Testis (tissue), 5 donors: ENCODE results near the gene AFP. TPM values are rescaled to one million over a fixed set of nuclear protein-coding genes. Genes with fewer than 3 reads are reported as not detected.
"Not testable (repeated sequence)": the region's sequence is repeated elsewhere in the genome, so short reads cannot be mapped to it uniquely, and the experiment has no call there.

Experiments
- DNase-seq: peaks from one replicate; pipeline ENCODE4 v3.0.0-alpha.2; 2019
- H3K27ac ChIP-seq, 2 donors: fragments of 200-600 bp; sonication (generic); one replicate each; pipeline ENCODE4 v1.5.1; 2019
- H3K27me3 ChIP-seq: fragments of 200-600 bp; sonication (generic); one replicate; pipeline ENCODE4 v1.5.1; 2019
- H3K36me3 ChIP-seq: fragments of 200-600 bp; sonication (generic); one replicate; pipeline ENCODE4 v1.5.1; 2017; ENCODE audit warnings: low read depth; ENCODE audit errors: missing control alignments
- H3K4me1 ChIP-seq: fragments of 200-600 bp; sonication (generic); one replicate; pipeline ENCODE4 v1.5.1; 2019
- H3K4me3 ChIP-seq, 2 donors: fragments of 200-600 bp; sonication (generic); one replicate each; pipeline ENCODE4 v1.5.1; 2017 to 2019
- H3K9me3 ChIP-seq: fragments of 200-600 bp; sonication (generic); one replicate; pipeline ENCODE4 v1.5.1; 2017
- CTCF ChIP-seq, 3 experiments: fragments of 450-650 bp in 2 of 3; fragments of 200-600 bp in 1 of 3; sonication (generic) in 1 of 3; IDR thresholded peaks; one replicate each; pipeline ENCODE4 v1.5.1; 2016 to 2019; ENCODE audit warnings: antibody characterized with exemption in 3 of 3, mild to moderate bottlenecking in 2 of 3, moderate library complexity in 1 of 3
- POLR2A ChIP-seq: fragments of 450-650 bp; IDR thresholded peaks from one replicate; pipeline ENCODE4 v1.6.1; 2017; ENCODE audit warnings: antibody characterized with exemption, mild to moderate bottlenecking, moderate library complexity
- WGBS, 2 donors: methylation state at CpG; one replicate each; pipeline ENCODE4 v1.1.5; 2018; 5-methylcytosine and 5-hydroxymethylcytosine counted together
- intact Hi-C: fragments of 100-400 bp; cut with DNase I; formaldehyde crosslinking; loops from one replicate; pipeline ENCODE4 v1.15.1; 2023; ENCODE audit warnings: low total_unique reads
- long read RNA-seq, 2 donors: transcript quantifications; one replicate each; lab custom pipeline, GENCODE V29; 2026
- polyA plus RNA-seq: library from polyadenylated mRNA; stranded (reverse); fragments of 350-450 nt; fragmentation: Illumina TruSeq; extraction: RNeasy Lipid Tissue Mini Kit (QIAGEN cat#74804); gene quantifications from one replicate; pipeline ENCODE4 v1.2.3, GENCODE V29; 2014; ENCODE audit warnings: low read depth, low replicate concordance; ENCODE audit not compliant: insufficient read depth
- total RNA-seq, 2 donors: library from RNA; depleted of rRNA; stranded (reverse); fragments of >200 nt; gene quantifications; one replicate each; pipeline ENCODE4 v1.2.3, GENCODE V29; 2016

Gene AFP
- total RNA-seq (not detected), polyA plus RNA-seq (0.16 TPM)
- long read RNA-seq, donor 1, result 0 reads
- long read RNA-seq, donor 2, partial matches to known transcripts, result 0 of 1 reads
- long read RNA-seq, donor 2, other reads (novel, unspliced or antisense), result 0 of 1 reads

GRCh38 chr4:73435984-73436383 is at the start of gene AFP:
AFP (plus strand) TSS chr4:73436221; CDS start chr4:73436263, 42 bp downstream.
- Histone ChIP-seq H3K9me3 (no peaks in the 10 kb centered on the region), H3K4me3 (no peak within 1 kb of the TSS), H3K36me3 (no peaks in the 10 kb centered on the region), H3K27ac (no peak within 1 kb of the TSS), H3K27me3 (no peaks in the 10 kb centered on the region), H3K4me1 (no peaks in the 10 kb centered on the region)
- 49 to 62% methylated on average over 1 of the region's 1 CpG for WGBS, 2 donors
- TF ChIP-seq POLR2A, result no peak
- TF ChIP-seq CTCF (IDR thresholded peaks at IDR 0.05), result no peak
- intact Hi-C loops, result no loop called here
- no peak for DNase-seq

GRCh38 chr4:73387552-73387951 is 48.5 kb upstream of the AFP start:
- Histone ChIP-seq H3K4me3 (no peak overlapping the region), H3K4me1 (no peaks in the 10 kb centered on the region), H3K27ac (no peak overlapping the region), H3K36me3 (no peaks in the 10 kb centered on the region), H3K27me3 (no peaks in the 10 kb centered on the region), H3K9me3 (no peaks in the 10 kb centered on the region)
- intact Hi-C loops, result no loop called here
- TF ChIP-seq POLR2A, result no peak
- no peak for TF ChIP-seq CTCF (IDR thresholded peaks at IDR 0.05)
- no peak for DNase-seq

GRCh38 chr4:73388887-73389286 is 47.1 kb upstream of the AFP start:
- H3K4me3 ChIP-seq, result no peak overlapping the region
- H3K9me3 ChIP-seq, result no peaks in the 10 kb centered on the region
- H3K36me3 ChIP-seq, result no peaks in the 10 kb centered on the region
- no peak overlapping the region for H3K27ac ChIP-seq
- intact Hi-C loops, result no loop called here
- no peaks in the 10 kb centered on the region for H3K27me3 ChIP-seq
- TF ChIP-seq POLR2A, result no peak
- no peak for TF ChIP-seq CTCF (IDR thresholded peaks at IDR 0.05)
- no peak for DNase-seq
- WGBS, 2 donors, result 49 to 69% methylated on average over 1 of the region's 1 CpG
- H3K4me1 ChIP-seq, result no peaks in the 10 kb centered on the region

- intact Hi-C loops, H3K27me3 ChIP-seq, H3K9me3 ChIP-seq, DNase-seq, H3K36me3 ChIP-seq, H3K27ac ChIP-seq, H3K4me3 ChIP-seq, H3K4me1 ChIP-seq: not testable (repeated sequence)
- 91 to 94% methylated on average over 2 of the region's 2 CpGs for WGBS, 2 donors
Observed at GRCh38 chr4:73389663-73390062, 46.4 kb upstream of the AFP start.

GRCh38 chr4:73391774-73392173 is 44.2 kb upstream of the AFP start:
- no peak for TF ChIP-seq POLR2A
- TF ChIP-seq CTCF (IDR thresholded peaks at IDR 0.05), result no peak
- Histone ChIP-seq H3K4me1 (no peaks in the 10 kb centered on the region), H3K27ac (no peak overlapping the region), H3K9me3 (no peaks in the 10 kb centered on the region), H3K36me3 (no peaks in the 10 kb centered on the region), H3K4me3 (no peak overlapping the region), H3K27me3 (no peaks in the 10 kb centered on the region)
- DNase-seq, result no peak
- intact Hi-C loops, result no loop called here
